Mesothelial cell of epicardium (in vitro differentiated cells): ENCODE measurements around the gene PRPF8. TPM values are rescaled to one million over a fixed set of nuclear protein-coding genes. Genes with fewer than 3 reads are reported as not detected.

Experiments used
- DNase-seq, 2 experiments: peaks; one replicate each; pipeline ENCODE4 v3.0.0; 2021; ENCODE audit warnings: low spot score in 2 of 2; ENCODE audit not compliant: unreplicated experiment in 2 of 2
- H3K27ac Mint-ChIP-seq: 2 replicates; pipeline ENCODE4 v1.8.0; 2021; ENCODE audit warnings: mixed read lengths
- H3K27me3 Mint-ChIP-seq: 2 replicates; pipeline ENCODE4 v1.8.0; 2021; ENCODE audit warnings: low read depth, mixed read lengths
- H3K36me3 Mint-ChIP-seq: 2 replicates; pipeline ENCODE4 v1.8.0; 2021; ENCODE audit warnings: mixed read lengths
- H3K4me1 Mint-ChIP-seq: 2 replicates; pipeline ENCODE4 v1.8.0; 2021; ENCODE audit warnings: mixed read lengths
- H3K4me3 Mint-ChIP-seq: 2 replicates; pipeline ENCODE4 v1.8.0; 2021; ENCODE audit warnings: mild to moderate bottlenecking, moderate library complexity, mixed read lengths
- H3K9me3 Mint-ChIP-seq: 2 replicates; pipeline ENCODE4 v1.8.0; 2021; ENCODE audit warnings: mixed read lengths
- CTCF ChIP-seq: fragments of 200-600 bp; sonication (generic); IDR thresholded peaks from one replicate; pipeline ENCODE4 v1.5.0; 2021; ENCODE audit warnings: antibody characterized with exemption; ENCODE audit not compliant: unreplicated experiment
- total RNA-seq: library from RNA; stranded (reverse); gene quantifications from 3 replicates; pipeline ENCODE4 v1.2.1, GENCODE V29; 2021

PRPF8 gene
- total RNA-seq, 1 donor from 2014 or later = 354 TPM

GRCh38 chr17:1718362-1719165, 33.9 kb upstream of the PRPF8 start:
- peak overlapping the region; percentile 100 for H3K27ac Mint-ChIP-seq
- TF ChIP-seq CTCF = no peak

GRCh38 chr17:1716912-1717695, 32.4 kb upstream of the PRPF8 start:
- Mint-ChIP-seq H3K27me3 (no peaks in the 10 kb centered on the region), H3K36me3 (peaks cover under 1% of the 10 kb centered on the region), H3K9me3 (no peaks in the 10 kb centered on the region), H3K27ac (peak overlapping the region; percentile 100), H3K4me1 (peaks cover 45% of the 10 kb centered on the region), H3K4me3 (peak overlapping the region; percentile 91)
- DNase-seq = peak in 1 of 2 experiments; percentile 84
- no peak for TF ChIP-seq CTCF

More at GRCh38 chr17:1718362-1719165, 33.9 kb upstream of the PRPF8 start:
- Mint-ChIP-seq H3K36me3 (no peaks in the 10 kb centered on the region), H3K9me3 (no peaks in the 10 kb centered on the region), H3K27me3 (no peaks in the 10 kb centered on the region), H3K4me3 (peak overlapping the region; percentile 91), H3K4me1 (peaks cover 31% of the 10 kb centered on the region)
- no peak for DNase-seq

GRCh38 chr17:1716076-1716911, 31.6 kb upstream of the PRPF8 start:
- H3K27ac Mint-ChIP-seq = peak overlapping the region; percentile 100
- no peaks in the 10 kb centered on the region for H3K27me3 Mint-ChIP-seq
- H3K36me3 Mint-ChIP-seq = peaks cover 3% of the 10 kb centered on the region
- peaks cover 53% of the 10 kb centered on the region for H3K4me1 Mint-ChIP-seq
- H3K9me3 Mint-ChIP-seq = no peaks in the 10 kb centered on the region
- peak; percentile 100 for DNase-seq
- H3K4me3 Mint-ChIP-seq = peak overlapping the region; percentile 91
- TF ChIP-seq CTCF = no peak

GRCh38 chr17:1715803-1716075, 31.1 kb upstream of the PRPF8 start:
- Mint-ChIP-seq H3K9me3 (no peaks in the 10 kb centered on the region), H3K27ac (peak overlapping the region; percentile 99), H3K36me3 (peaks cover 3% of the 10 kb centered on the region), H3K27me3 (no peaks in the 10 kb centered on the region), H3K4me3 (peak overlapping the region; percentile 91), H3K4me1 (peaks cover 57% of the 10 kb centered on the region)
- DNase-seq = no peak
- no peak for TF ChIP-seq CTCF

- peak overlapping the region; percentile 99 for H3K27ac Mint-ChIP-seq
- H3K9me3 Mint-ChIP-seq = no peaks in the 10 kb centered on the region
- peak in 1 of 2 experiments; percentile 68 for DNase-seq
- TF ChIP-seq CTCF = no peak
- no peaks in the 10 kb centered on the region for H3K27me3 Mint-ChIP-seq
- peak overlapping the region; percentile 91 for H3K4me3 Mint-ChIP-seq
- peaks cover 59% of the 10 kb centered on the region for H3K4me1 Mint-ChIP-seq
- H3K36me3 Mint-ChIP-seq = peaks cover 3% of the 10 kb centered on the region
Measured at GRCh38 chr17:1714980-1715802, 30.5 kb upstream of the PRPF8 start.
